ENCODE results near the gene GEMIN2.
A peak's percentile ranks its signal among the peaks of the same experiment; 100 is the strongest.
"Not testable (repeated sequence)": the region's sequence is repeated elsewhere in the genome, so short reads cannot be mapped to it uniquely, and the experiment has no call there.

The GEMIN2 gene

GRCh38 chr14:39114073-39114838, at the start of gene GEMIN2:
TSS of gene GEMIN2 (plus strand) at chr14:39114323. CDS start at chr14:39114339, 16 bp downstream.
- peak; percentile 93 for DNase-seq (ENCODE audit: low read depth, low spot score)
- in situ Hi-C loops (cut with HindIII; ENCODE audit: low sequenced_read_pairs) = no loop called here
- TF ChIP-seq CTCF (IDR thresholded peaks at IDR 0.05; ENCODE audit: low read depth, low read length) = no peak
- H3K4me3 ChIP-seq (ENCODE audit: low read depth, low read length) = peak within 1 kb of the TSS; percentile 81

- DNase-seq (ENCODE audit: low read depth, low spot score); H3K4me3 ChIP-seq (ENCODE audit: low read depth, low read length); in situ Hi-C loops (cut with HindIII; ENCODE audit: low sequenced_read_pairs): not testable (repeated sequence)
These were observed 44.8 kb upstream of the GEMIN2 start for GRCh38 chr14:39069169-39069805.

- DNase-seq (ENCODE audit: low read depth, low spot score) = no peak
- TF ChIP-seq CTCF (IDR thresholded peaks at IDR 0.05; ENCODE audit: low read depth, low read length) = no peak
- in situ Hi-C loops (cut with HindIII; ENCODE audit: low sequenced_read_pairs) = no loop called here
- H3K4me3 ChIP-seq (ENCODE audit: low read depth, low read length) = no peak overlapping the region
These were observed 44.2 kb upstream of the GEMIN2 start for GRCh38 chr14:39069923-39070322.

GRCh38 chr14:39071096-39071495, 43.0 kb upstream of the GEMIN2 start:
- in situ Hi-C loops (cut with HindIII; ENCODE audit: low sequenced_read_pairs) = no loop called here
- no peak for DNase-seq (ENCODE audit: low read depth, low spot score)
- no peak overlapping the region for H3K4me3 ChIP-seq (ENCODE audit: low read depth, low read length)
- TF ChIP-seq CTCF (IDR thresholded peaks at IDR 0.05; ENCODE audit: low read depth, low read length) = no peak

- no peak for TF ChIP-seq CTCF (IDR thresholded peaks at IDR 0.05; ENCODE audit: low read depth, low read length)
- H3K4me3 ChIP-seq (ENCODE audit: low read depth, low read length) = no peak overlapping the region
- in situ Hi-C loops (cut with HindIII; ENCODE audit: low sequenced_read_pairs) = no loop called here
- no peak for DNase-seq (ENCODE audit: low read depth, low spot score)
These were observed 33.2 kb upstream of the GEMIN2 start for GRCh38 chr14:39080886-39081285.

GRCh38 chr14:39083127-39083526, 31.0 kb upstream of the GEMIN2 start:
- no peak for TF ChIP-seq CTCF (IDR thresholded peaks at IDR 0.05; ENCODE audit: low read depth, low read length)
- in situ Hi-C loops (cut with HindIII; ENCODE audit: low sequenced_read_pairs) = no loop called here
- no peak overlapping the region for H3K4me3 ChIP-seq (ENCODE audit: low read depth, low read length)
- no peak for DNase-seq (ENCODE audit: low read depth, low spot score)

GRCh38 chr14:39085933-39086332, 28.2 kb upstream of the GEMIN2 start:
- no peak for DNase-seq (ENCODE audit: low read depth, low spot score)
- no peak for TF ChIP-seq CTCF (IDR thresholded peaks at IDR 0.05; ENCODE audit: low read depth, low read length)
- no peak overlapping the region for H3K4me3 ChIP-seq (ENCODE audit: low read depth, low read length)
- in situ Hi-C loops (cut with HindIII; ENCODE audit: low sequenced_read_pairs) = no loop called here

All from astrocyte of the spinal cord (primary cell).